Panc1 (cell line): Measurements from ENCODE around the gene SLC25A34. TPM values are rescaled to one million over a fixed set of nuclear protein-coding genes. Genes with fewer than 3 reads are reported as not detected.

Source experiments
- ATAC-seq: fragments of 200-7000 bp; cut with Tn5 transposase; 2 replicates; pipeline ENCODE4 v1.9.1; 2020; ENCODE audit warnings: mild to moderate bottlenecking, moderate library complexity
- BruUV-seq: library from RNA; stranded (reverse); fragments of 400-500 nt; replicated peaks from 2 replicates; lab custom pipeline; 2021; lab: Mats Ljungman, UMichigan
- CTCF ChIA-PET: fragments of 300-600 bp; sonication (Branson Sonifier 250); formaldehyde crosslinking; loops from one replicate; lab custom pipeline; 2022; ENCODE audit warnings: antibody characterized with exemption; lab: Charles Lee
- POLR2A ChIA-PET: fragments of 300-600 bp; sonication (Branson Sonifier 250); formaldehyde crosslinking; loops from one replicate; lab custom pipeline; 2022; ENCODE audit warnings: antibody characterized with exemption; lab: Charles Lee
- DNase-seq: peaks from one replicate; pipeline ENCODE4 v3.0.0-alpha.2; 2010; ENCODE audit warnings: low read depth, low spot score
- H3K27ac ChIP-seq: 2 replicates; pipeline ENCODE4 v1.5.1; 2011; ENCODE audit warnings: mild to moderate bottlenecking, low read length, inconsistent platforms
- H3K27me3 ChIP-seq: fragments of 200-500 bp; sonication (Bioruptor generic); 2 replicates; pipeline ENCODE4 v1.6.0; 2014; ENCODE audit warnings: low read length, inconsistent platforms; ENCODE audit not compliant: control insufficient read depth, insufficient read depth
- H3K36me3 ChIP-seq: fragments of 200-500 bp; sonication (Bioruptor generic); 2 replicates; pipeline ENCODE4 v1.5.1; 2014; ENCODE audit warnings: inconsistent platforms, mild to moderate bottlenecking, low read length, moderate library complexity; ENCODE audit not compliant: control insufficient read depth, insufficient read depth
- H3K4me1 ChIP-seq: 2 replicates; pipeline ENCODE4 v1.5.1; 2011; ENCODE audit warnings: inconsistent platforms, mild to moderate bottlenecking, low read length, moderate library complexity; ENCODE audit not compliant: control insufficient read depth, insufficient read depth
- H3K4me3 ChIP-seq, 2 experiments: 2 replicates each; pipeline ENCODE4 v1.5.1; 2011 to 2012; ENCODE audit warnings: low read depth in 2 of 2, low read length in 2 of 2, mild to moderate bottlenecking in 2 of 2, inconsistent platforms in 1 of 2, moderate library complexity in 1 of 2
- H3K9me3 ChIP-seq: fragments of 200-500 bp; sonication (Bioruptor generic); 2 replicates; pipeline ENCODE4 v1.5.1; 2014; ENCODE audit warnings: low read depth, mild to moderate bottlenecking, inconsistent platforms, low read length, moderate library complexity; ENCODE audit not compliant: control insufficient read depth, insufficient read depth
- POLR2AphosphoS5 ChIP-seq: IDR thresholded peaks from 2 replicates; pipeline ENCODE4 v1.6.1; 2012; ENCODE audit warnings: mild to moderate bottlenecking, low read depth, low read length, moderate library complexity
- SIN3A ChIP-seq: IDR thresholded peaks from 2 replicates; pipeline ENCODE4 v1.6.1; 2012; ENCODE audit warnings: low read depth, mild to moderate bottlenecking, low read length, moderate library complexity, borderline replicate concordance; ENCODE audit not compliant: insufficient read depth
- TCF7L2 ChIP-seq: IDR thresholded peaks from 2 replicates; pipeline ENCODE4 v1.6.1; 2011; ENCODE audit warnings: mild to moderate bottlenecking, low read depth, low read length, inconsistent platforms
- in situ Hi-C: cut with HindIII; loops from 2 replicates; pipeline ENCODE4 v1.10.0; 2016; ENCODE audit warnings: low sequenced_read_pairs, low pct_unique_long_range_greater_than_20kb
- intact Hi-C: fragments of 100-400 bp; cut with micrococcal nuclease; formaldehyde crosslinking; loops from one replicate; pipeline ENCODE4 v1.10.0; 2022; ENCODE audit not compliant: unreplicated experiment
- total RNA-seq: library from RNA; stranded (reverse); gene quantifications from one replicate; pipeline ENCODE4 v1.2.1, GENCODE V29; 2021; ENCODE audit not compliant: unreplicated experiment
- TF ChIP-seq, protein P1 (sequence below), 2 experiments: IDR thresholded peaks; 2 replicates each; pipeline ENCODE4 v1.6.1; 2011 to 2012; ENCODE audit warnings: low read depth in 2 of 2, control low read depth in 1 of 2, low read length in 1 of 2, mild to moderate bottlenecking in 1 of 2, moderate library complexity in 1 of 2; ENCODE audit not compliant: insufficient read depth in 1 of 2
- TF ChIP-seq, protein P2 (sequence below): fragments of 450-650 bp; IDR thresholded peaks from 2 replicates; pipeline ENCODE4 v1.5.1; 2017; ENCODE audit warnings: mild to moderate bottlenecking

The SLC25A34 gene
- total RNA-seq, 1 experiment from 2014 or later = 0.64 TPM

DNA sequence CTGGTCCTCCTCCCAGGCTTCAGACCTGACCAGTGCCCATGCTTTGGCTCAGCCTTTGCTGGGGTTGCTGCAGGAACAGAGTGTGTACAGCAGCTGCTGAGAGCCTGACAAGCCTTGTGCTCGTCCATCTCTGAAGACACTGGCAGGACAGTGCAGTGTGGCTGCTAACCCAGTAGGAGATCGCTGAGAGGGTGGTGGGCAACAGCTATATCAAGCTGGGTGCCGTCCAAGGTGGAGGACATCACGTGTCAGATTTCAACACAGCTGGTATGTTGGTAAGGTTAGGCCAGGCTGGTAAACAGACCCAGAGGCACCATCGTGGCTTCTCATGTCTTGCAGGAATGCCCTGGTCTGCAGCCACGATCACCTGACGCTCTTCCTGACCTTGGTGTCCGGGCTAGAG is 17.9 kb upstream of the SLC25A34 start:
- Histone ChIP-seq H3K4me1 (no peaks in the 10 kb centered on the region), H3K27ac (no peak overlapping the region), H3K9me3 (no peaks in the 10 kb centered on the region), H3K36me3 (no peaks in the 10 kb centered on the region; the same call in 1 of the 2 replicates), H3K27me3 (no peaks in the 10 kb centered on the region), H3K4me3 (no peak overlapping the region)
- ChIA-PET CTCF (interaction anchor here (0.5 kb wide), 1 partner anchor 70 kb away, joined by 5 read pairs; no protein-coding TSS in a partner anchor), POLR2A (no interaction called here)
- DNase-seq (no peak), ATAC-seq (no peak)
- intact Hi-C loops (no loop called here), in situ Hi-C loops (no loop called here)
- BruUV-seq = no TSS peak
- TF ChIP-seq, protein P1, sequence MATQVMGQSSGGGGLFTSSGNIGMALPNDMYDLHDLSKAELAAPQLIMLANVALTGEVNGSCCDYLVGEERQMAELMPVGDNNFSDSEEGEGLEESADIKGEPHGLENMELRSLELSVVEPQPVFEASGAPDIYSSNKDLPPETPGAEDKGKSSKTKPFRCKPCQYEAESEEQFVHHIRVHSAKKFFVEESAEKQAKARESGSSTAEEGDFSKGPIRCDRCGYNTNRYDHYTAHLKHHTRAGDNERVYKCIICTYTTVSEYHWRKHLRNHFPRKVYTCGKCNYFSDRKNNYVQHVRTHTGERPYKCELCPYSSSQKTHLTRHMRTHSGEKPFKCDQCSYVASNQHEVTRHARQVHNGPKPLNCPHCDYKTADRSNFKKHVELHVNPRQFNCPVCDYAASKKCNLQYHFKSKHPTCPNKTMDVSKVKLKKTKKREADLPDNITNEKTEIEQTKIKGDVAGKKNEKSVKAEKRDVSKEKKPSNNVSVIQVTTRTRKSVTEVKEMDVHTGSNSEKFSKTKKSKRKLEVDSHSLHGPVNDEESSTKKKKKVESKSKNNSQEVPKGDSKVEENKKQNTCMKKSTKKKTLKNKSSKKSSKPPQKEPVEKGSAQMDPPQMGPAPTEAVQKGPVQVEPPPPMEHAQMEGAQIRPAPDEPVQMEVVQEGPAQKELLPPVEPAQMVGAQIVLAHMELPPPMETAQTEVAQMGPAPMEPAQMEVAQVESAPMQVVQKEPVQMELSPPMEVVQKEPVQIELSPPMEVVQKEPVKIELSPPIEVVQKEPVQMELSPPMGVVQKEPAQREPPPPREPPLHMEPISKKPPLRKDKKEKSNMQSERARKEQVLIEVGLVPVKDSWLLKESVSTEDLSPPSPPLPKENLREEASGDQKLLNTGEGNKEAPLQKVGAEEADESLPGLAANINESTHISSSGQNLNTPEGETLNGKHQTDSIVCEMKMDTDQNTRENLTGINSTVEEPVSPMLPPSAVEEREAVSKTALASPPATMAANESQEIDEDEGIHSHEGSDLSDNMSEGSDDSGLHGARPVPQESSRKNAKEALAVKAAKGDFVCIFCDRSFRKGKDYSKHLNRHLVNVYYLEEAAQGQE (IDR thresholded peaks at IDR 0.05; ENCODE audit: insufficient read depth in 1 of 2, low read depth in 2 of 2, low read length in 1 of 2) = no peak
- TF ChIP-seq POLR2AphosphoS5 (no peak), SIN3A (no peak), TCF7L2 (no peak)
- TF ChIP-seq, protein P2, sequence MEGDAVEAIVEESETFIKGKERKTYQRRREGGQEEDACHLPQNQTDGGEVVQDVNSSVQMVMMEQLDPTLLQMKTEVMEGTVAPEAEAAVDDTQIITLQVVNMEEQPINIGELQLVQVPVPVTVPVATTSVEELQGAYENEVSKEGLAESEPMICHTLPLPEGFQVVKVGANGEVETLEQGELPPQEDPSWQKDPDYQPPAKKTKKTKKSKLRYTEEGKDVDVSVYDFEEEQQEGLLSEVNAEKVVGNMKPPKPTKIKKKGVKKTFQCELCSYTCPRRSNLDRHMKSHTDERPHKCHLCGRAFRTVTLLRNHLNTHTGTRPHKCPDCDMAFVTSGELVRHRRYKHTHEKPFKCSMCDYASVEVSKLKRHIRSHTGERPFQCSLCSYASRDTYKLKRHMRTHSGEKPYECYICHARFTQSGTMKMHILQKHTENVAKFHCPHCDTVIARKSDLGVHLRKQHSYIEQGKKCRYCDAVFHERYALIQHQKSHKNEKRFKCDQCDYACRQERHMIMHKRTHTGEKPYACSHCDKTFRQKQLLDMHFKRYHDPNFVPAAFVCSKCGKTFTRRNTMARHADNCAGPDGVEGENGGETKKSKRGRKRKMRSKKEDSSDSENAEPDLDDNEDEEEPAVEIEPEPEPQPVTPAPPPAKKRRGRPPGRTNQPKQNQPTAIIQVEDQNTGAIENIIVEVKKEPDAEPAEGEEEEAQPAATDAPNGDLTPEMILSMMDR = no peak

DNA sequence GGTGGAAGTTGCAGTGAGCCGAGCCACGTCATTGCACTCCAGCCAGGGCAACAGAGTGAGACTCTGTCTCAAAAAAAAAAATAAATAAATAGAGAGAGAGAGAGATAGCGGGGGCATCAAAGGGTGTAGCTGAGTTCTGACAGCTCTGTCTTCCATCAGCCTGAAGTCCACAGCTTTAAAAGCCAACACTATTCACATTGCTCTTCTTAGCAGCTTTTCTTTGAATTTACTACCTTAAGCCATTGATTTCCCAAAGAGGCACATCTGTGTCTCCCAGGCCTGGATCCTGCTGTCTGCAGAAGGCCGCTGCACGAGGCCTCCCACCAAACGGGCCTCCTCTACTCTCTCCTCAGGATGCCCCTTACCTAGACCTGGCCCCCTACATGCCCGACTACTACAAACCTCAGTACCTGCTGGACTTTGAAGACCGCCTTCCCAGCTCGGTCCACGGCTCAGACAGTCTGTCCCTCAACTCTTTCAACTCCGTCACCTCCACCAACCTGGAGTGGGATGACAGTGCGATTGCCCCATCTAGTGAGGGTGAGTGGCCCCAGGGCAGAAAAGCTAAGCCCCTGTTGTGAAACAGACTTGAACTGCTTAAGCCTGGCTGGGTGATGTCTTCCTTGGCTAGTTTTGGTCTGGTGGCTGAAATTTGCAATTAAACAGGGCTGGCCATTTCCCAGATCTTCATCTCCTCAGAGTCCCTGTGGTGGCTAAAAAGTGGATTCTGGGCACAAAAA is 16.5 kb upstream of the SLC25A34 start:
- intact Hi-C loops (no loop called here), in situ Hi-C loops (no loop called here)
- ATAC-seq (no peak), DNase-seq (no peak)
- no peaks in the 10 kb centered on the region for H3K9me3 ChIP-seq
- no peak for TF ChIP-seq POLR2AphosphoS5
- no peak for TF ChIP-seq SIN3A
- TF ChIP-seq TCF7L2 = no peak
- TF ChIP-seq, protein P1 (IDR thresholded peaks at IDR 0.05; ENCODE audit: insufficient read depth in 1 of 2, low read depth in 2 of 2, low read length in 1 of 2) = no peak
- TF ChIP-seq, protein P2 = no peak
- H3K27ac ChIP-seq = no peak overlapping the region
- POLR2A ChIA-PET = interaction anchor here (0.6 to 0.7 kb wide), 3 partner anchors 18 to 65 kb away, joined by 3 to 5 read pairs (median 4); no protein-coding TSS in a partner anchor
- BruUV-seq = no TSS peak
- CTCF ChIA-PET = no interaction called here
- no peaks in the 10 kb centered on the region for H3K4me1 ChIP-seq
- no peaks in the 10 kb centered on the region; the same call in 1 of the 2 replicates for H3K36me3 ChIP-seq
- H3K27me3 ChIP-seq = no peaks in the 10 kb centered on the region
- H3K4me3 ChIP-seq = no peak overlapping the region
